ENCODE results near the gene FRMD8. TPM values are rescaled to one million over a fixed set of nuclear protein-coding genes. Genes with fewer than 3 reads are reported as not detected.

The FRMD8 gene
- total and polyA plus RNA-seq, 9 of the 15 experiments (the other 6 are each of a cell fraction or from before 2014, with no cell fraction given) = 4.5 to 54.5 (median 15.8) TPM

DNA sequence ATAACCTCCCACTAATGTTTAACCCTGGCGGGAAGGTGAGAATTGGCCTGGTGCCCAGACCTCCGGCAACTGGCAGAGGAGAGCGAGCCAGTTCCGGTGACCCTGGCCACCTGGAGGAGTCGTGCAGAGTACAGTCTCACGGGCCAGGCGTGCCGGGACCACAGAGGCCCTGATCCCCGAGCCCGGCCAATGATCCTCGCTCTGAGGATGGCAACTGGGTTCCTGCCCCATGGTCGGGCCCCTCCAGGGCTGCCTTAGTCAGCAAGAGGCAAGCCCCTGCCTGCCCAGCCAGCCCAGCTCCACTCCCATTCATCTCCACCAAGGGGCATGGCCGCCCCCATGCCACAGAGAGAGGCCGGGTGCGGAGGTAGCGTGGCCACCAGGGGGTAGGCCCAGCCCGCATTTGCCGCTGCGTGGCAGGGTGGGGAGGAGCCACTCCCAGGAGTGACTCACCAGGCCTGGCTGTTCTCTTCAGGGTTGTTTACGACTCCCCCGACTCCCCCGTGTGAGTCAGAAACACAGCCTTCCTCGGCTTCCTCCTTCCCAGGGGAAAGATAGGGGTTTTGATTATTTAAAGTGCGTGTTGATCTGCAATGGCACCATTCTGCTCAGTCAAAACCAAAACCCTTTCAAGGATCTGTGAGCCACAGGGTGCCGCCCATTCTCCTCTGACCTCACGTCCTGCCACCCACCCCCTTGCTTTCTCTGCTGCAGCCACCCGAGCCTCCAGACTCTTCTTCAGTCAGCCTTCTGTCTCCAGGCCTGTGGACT is 4.2 kb upstream of the FRMD8 start, which contains the start of gene SLC25A45 (continued):
- TF ChIP-seq, protein P1, sequence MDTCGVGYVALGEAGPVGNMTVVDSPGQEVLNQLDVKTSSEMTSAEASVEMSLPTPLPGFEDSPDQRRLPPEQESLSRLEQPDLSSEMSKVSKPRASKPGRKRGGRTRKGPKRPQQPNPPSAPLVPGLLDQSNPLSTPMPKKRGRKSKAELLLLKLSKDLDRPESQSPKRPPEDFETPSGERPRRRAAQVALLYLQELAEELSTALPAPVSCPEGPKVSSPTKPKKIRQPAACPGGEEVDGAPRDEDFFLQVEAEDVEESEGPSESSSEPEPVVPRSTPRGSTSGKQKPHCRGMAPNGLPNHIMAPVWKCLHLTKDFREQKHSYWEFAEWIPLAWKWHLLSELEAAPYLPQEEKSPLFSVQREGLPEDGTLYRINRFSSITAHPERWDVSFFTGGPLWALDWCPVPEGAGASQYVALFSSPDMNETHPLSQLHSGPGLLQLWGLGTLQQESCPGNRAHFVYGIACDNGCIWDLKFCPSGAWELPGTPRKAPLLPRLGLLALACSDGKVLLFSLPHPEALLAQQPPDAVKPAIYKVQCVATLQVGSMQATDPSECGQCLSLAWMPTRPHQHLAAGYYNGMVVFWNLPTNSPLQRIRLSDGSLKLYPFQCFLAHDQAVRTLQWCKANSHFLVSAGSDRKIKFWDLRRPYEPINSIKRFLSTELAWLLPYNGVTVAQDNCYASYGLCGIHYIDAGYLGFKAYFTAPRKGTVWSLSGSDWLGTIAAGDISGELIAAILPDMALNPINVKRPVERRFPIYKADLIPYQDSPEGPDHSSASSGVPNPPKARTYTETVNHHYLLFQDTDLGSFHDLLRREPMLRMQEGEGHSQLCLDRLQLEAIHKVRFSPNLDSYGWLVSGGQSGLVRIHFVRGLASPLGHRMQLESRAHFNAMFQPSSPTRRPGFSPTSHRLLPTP (IDR thresholded peaks at IDR 0.05; ENCODE audit: borderline replicate concordance, extremely low read depth, insufficient read length) = no peak
- TF ChIP-seq, protein P2, sequence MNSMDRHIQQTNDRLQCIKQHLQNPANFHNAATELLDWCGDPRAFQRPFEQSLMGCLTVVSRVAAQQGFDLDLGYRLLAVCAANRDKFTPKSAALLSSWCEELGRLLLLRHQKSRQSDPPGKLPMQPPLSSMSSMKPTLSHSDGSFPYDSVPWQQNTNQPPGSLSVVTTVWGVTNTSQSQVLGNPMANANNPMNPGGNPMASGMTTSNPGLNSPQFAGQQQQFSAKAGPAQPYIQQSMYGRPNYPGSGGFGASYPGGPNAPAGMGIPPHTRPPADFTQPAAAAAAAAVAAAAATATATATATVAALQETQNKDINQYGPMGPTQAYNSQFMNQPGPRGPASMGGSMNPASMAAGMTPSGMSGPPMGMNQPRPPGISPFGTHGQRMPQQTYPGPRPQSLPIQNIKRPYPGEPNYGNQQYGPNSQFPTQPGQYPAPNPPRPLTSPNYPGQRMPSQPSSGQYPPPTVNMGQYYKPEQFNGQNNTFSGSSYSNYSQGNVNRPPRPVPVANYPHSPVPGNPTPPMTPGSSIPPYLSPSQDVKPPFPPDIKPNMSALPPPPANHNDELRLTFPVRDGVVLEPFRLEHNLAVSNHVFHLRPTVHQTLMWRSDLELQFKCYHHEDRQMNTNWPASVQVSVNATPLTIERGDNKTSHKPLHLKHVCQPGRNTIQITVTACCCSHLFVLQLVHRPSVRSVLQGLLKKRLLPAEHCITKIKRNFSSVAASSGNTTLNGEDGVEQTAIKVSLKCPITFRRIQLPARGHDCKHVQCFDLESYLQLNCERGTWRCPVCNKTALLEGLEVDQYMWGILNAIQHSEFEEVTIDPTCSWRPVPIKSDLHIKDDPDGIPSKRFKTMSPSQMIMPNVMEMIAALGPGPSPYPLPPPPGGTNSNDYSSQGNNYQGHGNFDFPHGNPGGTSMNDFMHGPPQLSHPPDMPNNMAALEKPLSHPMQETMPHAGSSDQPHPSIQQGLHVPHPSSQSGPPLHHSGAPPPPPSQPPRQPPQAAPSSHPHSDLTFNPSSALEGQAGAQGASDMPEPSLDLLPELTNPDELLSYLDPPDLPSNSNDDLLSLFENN (IDR thresholded peaks at IDR 0.05; ENCODE audit: low read depth in 2 of 2, low read length in 2 of 2) = no peak
- TF ChIP-seq ZNF780A (CRISPR knock-in tag; IDR thresholded peaks at IDR 0.05) (no peak), ZNF175 (CRISPR knock-in tag; IDR thresholded peaks at IDR 0.05; ENCODE audit: low read depth) (peak; percentile 67), FOXJ3 (CRISPR knock-in tag; IDR thresholded peaks at IDR 0.05) (no peak), POLR3A (IDR thresholded peaks at IDR 0.05; ENCODE audit: borderline replicate concordance, extremely low read depth, insufficient read depth, insufficient read length) (no peak), PYGO2 (tag; IDR thresholded peaks at IDR 0.05) (no peak), ZNF589 (CRISPR knock-in tag; IDR thresholded peaks at IDR 0.05; ENCODE audit: low read depth) (peak; percentile 89), ELF1 (tag; IDR thresholded peaks at IDR 0.05) (no peak)
- TF ChIP-seq, protein P3, sequence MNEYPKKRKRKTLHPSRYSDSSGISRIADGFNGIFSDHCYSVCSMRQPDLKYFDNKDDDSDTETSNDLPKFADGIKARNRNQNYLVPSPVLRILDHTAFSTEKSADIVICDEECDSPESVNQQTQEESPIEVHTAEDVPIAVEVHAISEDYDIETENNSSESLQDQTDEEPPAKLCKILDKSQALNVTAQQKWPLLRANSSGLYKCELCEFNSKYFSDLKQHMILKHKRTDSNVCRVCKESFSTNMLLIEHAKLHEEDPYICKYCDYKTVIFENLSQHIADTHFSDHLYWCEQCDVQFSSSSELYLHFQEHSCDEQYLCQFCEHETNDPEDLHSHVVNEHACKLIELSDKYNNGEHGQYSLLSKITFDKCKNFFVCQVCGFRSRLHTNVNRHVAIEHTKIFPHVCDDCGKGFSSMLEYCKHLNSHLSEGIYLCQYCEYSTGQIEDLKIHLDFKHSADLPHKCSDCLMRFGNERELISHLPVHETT (CRISPR knock-in tag; conservative IDR thresholded peaks at IDR 0.05 in 1 of 2, IDR thresholded peaks at IDR 0.05 in 1 of 2) = 0 out of 4 replicates have a peak, but pooled peaks of 1 of the 2 experiments have one; percentile 23
- TF ChIP-seq, protein P4, sequence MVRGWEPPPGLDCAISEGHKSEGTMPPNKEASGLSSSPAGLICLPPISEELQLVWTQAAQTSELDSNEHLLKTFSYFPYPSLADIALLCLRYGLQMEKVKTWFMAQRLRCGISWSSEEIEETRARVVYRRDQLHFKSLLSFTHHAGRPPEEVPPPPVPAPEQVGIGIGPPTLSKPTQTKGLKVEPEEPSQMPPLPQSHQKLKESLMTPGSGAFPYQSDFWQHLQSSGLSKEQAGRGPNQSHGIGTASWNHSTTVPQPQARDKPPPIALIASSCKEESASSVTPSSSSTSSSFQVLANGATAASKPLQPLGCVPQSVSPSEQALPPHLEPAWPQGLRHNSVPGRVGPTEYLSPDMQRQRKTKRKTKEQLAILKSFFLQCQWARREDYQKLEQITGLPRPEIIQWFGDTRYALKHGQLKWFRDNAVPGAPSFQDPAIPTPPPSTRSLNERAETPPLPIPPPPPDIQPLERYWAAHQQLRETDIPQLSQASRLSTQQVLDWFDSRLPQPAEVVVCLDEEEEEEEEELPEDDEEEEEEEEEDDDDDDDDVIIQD (CRISPR knock-in tag; IDR thresholded peaks at IDR 0.05) = peak; percentile 85
- TF ChIP-seq, protein P5, sequence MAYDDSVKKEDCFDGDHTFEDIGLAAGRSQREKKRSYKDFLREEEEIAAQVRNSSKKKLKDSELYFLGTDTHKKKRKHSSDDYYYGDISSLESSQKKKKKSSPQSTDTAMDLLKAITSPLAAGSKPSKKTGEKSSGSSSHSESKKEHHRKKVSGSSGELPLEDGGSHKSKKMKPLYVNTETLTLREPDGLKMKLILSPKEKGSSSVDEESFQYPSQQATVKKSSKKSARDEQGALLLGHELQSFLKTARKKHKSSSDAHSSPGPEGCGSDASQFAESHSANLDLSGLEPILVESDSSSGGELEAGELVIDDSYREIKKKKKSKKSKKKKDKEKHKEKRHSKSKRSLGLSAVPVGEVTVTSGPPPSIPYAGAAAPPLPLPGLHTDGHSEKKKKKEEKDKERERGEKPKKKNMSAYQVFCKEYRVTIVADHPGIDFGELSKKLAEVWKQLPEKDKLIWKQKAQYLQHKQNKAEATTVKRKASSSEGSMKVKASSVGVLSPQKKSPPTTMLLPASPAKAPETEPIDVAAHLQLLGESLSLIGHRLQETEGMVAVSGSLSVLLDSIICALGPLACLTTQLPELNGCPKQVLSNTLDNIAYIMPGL (CRISPR knock-in tag; IDR thresholded peaks at IDR 0.05) = 0 out of 2 replicates have a peak, but pooled peaks have one; percentile 78

Measured in K562 (cell line).